ENCODE data around the gene SLC6A17. TPM values are rescaled to one million over a fixed set of nuclear protein-coding genes. Genes with fewer than 3 reads are reported as not detected.

SLC6A17 gene
- total RNA-seq, 1 donor from 2014 or later = 0.58 TPM

GRCh38 chr1:110190282-110190929 is 40.1 kb downstream of the SLC6A17 start:
- Mint-ChIP-seq H3K4me1 (ENCODE audit: unreplicated experiment) (peaks cover 21% of the 10 kb centered on the region), H3K27me3 (peaks cover 25% of the 10 kb centered on the region)

DNA sequence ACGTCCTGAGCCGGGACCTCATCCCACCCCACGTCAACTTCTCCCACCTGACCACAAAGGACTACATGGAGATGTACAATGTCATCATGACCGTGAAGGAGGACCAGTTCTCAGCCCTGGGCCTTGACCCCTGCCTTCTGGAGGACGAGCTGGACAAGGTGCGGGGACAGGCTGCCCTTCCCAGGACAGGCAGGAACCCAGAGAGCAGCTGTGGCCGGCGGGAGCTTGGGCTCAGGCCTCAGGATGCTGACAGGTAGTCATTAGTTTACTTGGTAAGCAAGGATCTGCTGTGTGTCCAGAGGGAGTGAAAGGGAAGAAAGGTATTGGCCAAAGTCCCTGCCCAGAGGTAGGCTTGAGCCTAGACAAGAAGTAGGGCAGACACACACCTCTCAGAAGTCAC is 42.2 kb downstream of the SLC6A17 start:
- TF ChIP-seq, protein P1, sequence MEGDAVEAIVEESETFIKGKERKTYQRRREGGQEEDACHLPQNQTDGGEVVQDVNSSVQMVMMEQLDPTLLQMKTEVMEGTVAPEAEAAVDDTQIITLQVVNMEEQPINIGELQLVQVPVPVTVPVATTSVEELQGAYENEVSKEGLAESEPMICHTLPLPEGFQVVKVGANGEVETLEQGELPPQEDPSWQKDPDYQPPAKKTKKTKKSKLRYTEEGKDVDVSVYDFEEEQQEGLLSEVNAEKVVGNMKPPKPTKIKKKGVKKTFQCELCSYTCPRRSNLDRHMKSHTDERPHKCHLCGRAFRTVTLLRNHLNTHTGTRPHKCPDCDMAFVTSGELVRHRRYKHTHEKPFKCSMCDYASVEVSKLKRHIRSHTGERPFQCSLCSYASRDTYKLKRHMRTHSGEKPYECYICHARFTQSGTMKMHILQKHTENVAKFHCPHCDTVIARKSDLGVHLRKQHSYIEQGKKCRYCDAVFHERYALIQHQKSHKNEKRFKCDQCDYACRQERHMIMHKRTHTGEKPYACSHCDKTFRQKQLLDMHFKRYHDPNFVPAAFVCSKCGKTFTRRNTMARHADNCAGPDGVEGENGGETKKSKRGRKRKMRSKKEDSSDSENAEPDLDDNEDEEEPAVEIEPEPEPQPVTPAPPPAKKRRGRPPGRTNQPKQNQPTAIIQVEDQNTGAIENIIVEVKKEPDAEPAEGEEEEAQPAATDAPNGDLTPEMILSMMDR (conservative IDR thresholded peaks at IDR 0.05) = no peak
- Mint-ChIP-seq H3K4me1 (ENCODE audit: unreplicated experiment) (peaks cover 17% of the 10 kb centered on the region), H3K27me3 (peaks cover 21% of the 10 kb centered on the region), H3K36me3 (no peaks in the 10 kb centered on the region), H3K9me3 (no peaks in the 10 kb centered on the region), H3K27ac (no peak overlapping the region), H3K4me3 (no peak overlapping the region)
- DNase-seq (ENCODE audit: extremely low spot score, unreplicated experiment) = no peak

More at GRCh38 chr1:110190282-110190929, 40.1 kb downstream of the SLC6A17 start:
- no peak overlapping the region for H3K4me3 Mint-ChIP-seq
- no peaks in the 10 kb centered on the region for H3K36me3 Mint-ChIP-seq
- no peak for DNase-seq (ENCODE audit: extremely low spot score, unreplicated experiment)
- H3K27ac Mint-ChIP-seq = no peak overlapping the region
- no peaks in the 10 kb centered on the region for H3K9me3 Mint-ChIP-seq
- TF ChIP-seq, protein P1 (conservative IDR thresholded peaks at IDR 0.05) = no peak

GRCh38 chr1:110195196-110195595 is 44.9 kb downstream of the SLC6A17 start:
- no peaks in the 10 kb centered on the region for H3K36me3 Mint-ChIP-seq
- TF ChIP-seq, protein P1 (conservative IDR thresholded peaks at IDR 0.05) = no peak
- no peak overlapping the region for H3K27ac Mint-ChIP-seq
- H3K4me3 Mint-ChIP-seq = no peak overlapping the region
- H3K4me1 Mint-ChIP-seq (ENCODE audit: unreplicated experiment) = peaks cover 4% of the 10 kb centered on the region
- DNase-seq (ENCODE audit: extremely low spot score, unreplicated experiment) = no peak
- H3K27me3 Mint-ChIP-seq = peaks cover 10% of the 10 kb centered on the region
- no peaks in the 10 kb centered on the region for H3K9me3 Mint-ChIP-seq

GRCh38 chr1:110196917-110197765 is 46.8 kb downstream of the SLC6A17 start:
- Mint-ChIP-seq H3K27ac (no peak overlapping the region), H3K27me3 (peaks cover 8% of the 10 kb centered on the region), H3K4me3 (no peak overlapping the region), H3K4me1 (ENCODE audit: unreplicated experiment) (peaks cover 4% of the 10 kb centered on the region), H3K9me3 (no peaks in the 10 kb centered on the region), H3K36me3 (no peaks in the 10 kb centered on the region)
- no peak for DNase-seq (ENCODE audit: extremely low spot score, unreplicated experiment)
- TF ChIP-seq, protein P1 (conservative IDR thresholded peaks at IDR 0.05) = peak; percentile 94

- no peak for DNase-seq (ENCODE audit: extremely low spot score, unreplicated experiment)
- TF ChIP-seq, protein P1 (conservative IDR thresholded peaks at IDR 0.05) = no peak
- Mint-ChIP-seq H3K9me3 (no peaks in the 10 kb centered on the region), H3K27ac (no peak overlapping the region), H3K27me3 (peaks cover 11% of the 10 kb centered on the region), H3K4me3 (no peak overlapping the region), H3K36me3 (no peaks in the 10 kb centered on the region), H3K4me1 (ENCODE audit: unreplicated experiment) (peaks cover 7% of the 10 kb centered on the region)
These were observed 47.8 kb downstream of the SLC6A17 start for GRCh38 chr1:110197905-110198629.
